Loucy (cell line): ENCODE results near the gene TECTB.

Source experiments
- H2AFZ ChIP-seq: fragments of 200-600 bp; sonication (generic); 2 replicates; pipeline ENCODE4 v1.6.0; 2016; ENCODE audit warnings: antibody characterized with exemption, mild to moderate bottlenecking, low read length, moderate library complexity
- H3F3A ChIP-seq: fragments of 200-600 bp; 2 replicates; pipeline ENCODE4 v1.6.0; 2016; ENCODE audit warnings: antibody characterized with exemption, low read depth, mild to moderate bottlenecking
- H3K27me3 ChIP-seq: fragments of 200-600 bp; sonication (generic); 2 replicates; pipeline ENCODE4 v1.6.1; 2014; ENCODE audit warnings: low read length, mild to moderate bottlenecking; ENCODE audit not compliant: insufficient read depth, poor library complexity, severe bottlenecking
- H3K36me3 ChIP-seq: fragments of 200-600 bp; sonication (generic); 2 replicates; pipeline ENCODE4 v1.6.1; 2016; ENCODE audit warnings: low read length; ENCODE audit not compliant: insufficient read depth
- H3K4me1 ChIP-seq: fragments of 200-600 bp; sonication (generic); 2 replicates; pipeline ENCODE4 v1.5.1; 2014; ENCODE audit warnings: low read length, mild to moderate bottlenecking; ENCODE audit not compliant: insufficient read depth, poor library complexity, severe bottlenecking
- H3K4me2 ChIP-seq: fragments of 200-600 bp; sonication (generic); 2 replicates; pipeline ENCODE4 v1.6.0; 2014; ENCODE audit warnings: antibody characterized with exemption, low read length, low read depth, mild to moderate bottlenecking; ENCODE audit not compliant: poor library complexity, severe bottlenecking
- H3K4me3 ChIP-seq: fragments of 200-600 bp; sonication (generic); 2 replicates; pipeline ENCODE4 v1.5.1; 2014; ENCODE audit warnings: low read length, mild to moderate bottlenecking, mixed read lengths; ENCODE audit not compliant: poor library complexity, severe bottlenecking
- H3K79me2 ChIP-seq: fragments of 200-600 bp; sonication (generic); 2 replicates; pipeline ENCODE4 v1.6.1; 2014; ENCODE audit warnings: low read length; ENCODE audit not compliant: insufficient read depth
- H3K9ac ChIP-seq: fragments of 200-600 bp; sonication (generic); 2 replicates; pipeline ENCODE4 v1.6.0; 2014; ENCODE audit warnings: mild to moderate bottlenecking, low read depth, low read length, moderate library complexity; ENCODE audit not compliant: poor library complexity, severe bottlenecking
- H3K9me2 ChIP-seq: fragments of 200-600 bp; sonication (generic); replicated peaks from 2 replicates; pipeline ENCODE4 v1.6.1; 2016; ENCODE audit warnings: low read depth, low read length, mixed read lengths
- H3K9me3 ChIP-seq: fragments of 200-600 bp; sonication (generic); 2 replicates; pipeline ENCODE4 v1.6.1; 2014; ENCODE audit warnings: mild to moderate bottlenecking, antibody characterized with exemption, low read length, low read depth; ENCODE audit not compliant: insufficient read depth
- H4K20me1 ChIP-seq: fragments of 200-600 bp; sonication (generic); 2 replicates; pipeline ENCODE4 v1.6.0; 2014; ENCODE audit warnings: antibody characterized with exemption, low read length, mild to moderate bottlenecking; ENCODE audit not compliant: insufficient read depth, poor library complexity, severe bottlenecking
- EZH2phosphoT487 ChIP-seq: fragments of 200-600 bp; IDR thresholded peaks from 2 replicates; pipeline ENCODE4 v1.6.1; 2018; ENCODE audit warnings: antibody characterized with exemption, mild to moderate bottlenecking, moderate library complexity, borderline replicate concordance
- TF ChIP-seq, protein P1 (sequence below): fragments of 200-600 bp; sonication (generic); conservative IDR thresholded peaks from 2 replicates; pipeline ENCODE4 v1.5.1; 2014; ENCODE audit warnings: mild to moderate bottlenecking, antibody characterized with exemption, low read length

Gene TECTB

DNA sequence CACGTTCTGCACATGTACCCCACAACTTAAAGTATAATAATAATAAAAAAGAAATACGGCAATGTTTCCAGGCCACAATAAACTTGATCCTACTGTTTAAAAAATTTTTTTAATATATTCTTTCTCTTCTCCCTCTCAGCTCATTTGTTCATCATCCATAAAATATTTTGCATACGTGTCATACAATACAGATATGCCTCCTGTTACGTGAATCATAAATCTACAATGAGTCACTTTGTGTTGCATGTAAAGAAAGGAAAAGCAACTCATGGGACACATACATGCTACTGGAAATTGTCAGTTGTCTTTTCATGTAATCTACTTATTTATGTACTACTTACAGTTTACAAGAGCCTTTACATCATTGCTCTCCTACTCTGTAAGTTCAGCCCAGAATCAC lies 1.1 kb upstream of the TECTB start:
- no peaks in the 10 kb centered on the region for H3K27me3 ChIP-seq
- H3K4me1 ChIP-seq = no peaks in the 10 kb centered on the region
- TF ChIP-seq, protein P1, sequence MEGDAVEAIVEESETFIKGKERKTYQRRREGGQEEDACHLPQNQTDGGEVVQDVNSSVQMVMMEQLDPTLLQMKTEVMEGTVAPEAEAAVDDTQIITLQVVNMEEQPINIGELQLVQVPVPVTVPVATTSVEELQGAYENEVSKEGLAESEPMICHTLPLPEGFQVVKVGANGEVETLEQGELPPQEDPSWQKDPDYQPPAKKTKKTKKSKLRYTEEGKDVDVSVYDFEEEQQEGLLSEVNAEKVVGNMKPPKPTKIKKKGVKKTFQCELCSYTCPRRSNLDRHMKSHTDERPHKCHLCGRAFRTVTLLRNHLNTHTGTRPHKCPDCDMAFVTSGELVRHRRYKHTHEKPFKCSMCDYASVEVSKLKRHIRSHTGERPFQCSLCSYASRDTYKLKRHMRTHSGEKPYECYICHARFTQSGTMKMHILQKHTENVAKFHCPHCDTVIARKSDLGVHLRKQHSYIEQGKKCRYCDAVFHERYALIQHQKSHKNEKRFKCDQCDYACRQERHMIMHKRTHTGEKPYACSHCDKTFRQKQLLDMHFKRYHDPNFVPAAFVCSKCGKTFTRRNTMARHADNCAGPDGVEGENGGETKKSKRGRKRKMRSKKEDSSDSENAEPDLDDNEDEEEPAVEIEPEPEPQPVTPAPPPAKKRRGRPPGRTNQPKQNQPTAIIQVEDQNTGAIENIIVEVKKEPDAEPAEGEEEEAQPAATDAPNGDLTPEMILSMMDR = no peak
- no peak for TF ChIP-seq EZH2phosphoT487
- no peak overlapping the region for H3K4me2 ChIP-seq
- no peak overlapping the region for H3K4me3 ChIP-seq
- no peak overlapping the region for H3K9ac ChIP-seq
- no peaks in the 10 kb centered on the region for H3K9me2 ChIP-seq
- no peaks in the 10 kb centered on the region for H3K79me2 ChIP-seq
- no peaks in the 10 kb centered on the region for H3K9me3 ChIP-seq
- H4K20me1 ChIP-seq = no peaks in the 10 kb centered on the region
- H3K36me3 ChIP-seq = no peaks in the 10 kb centered on the region
- no peak overlapping the region for H2AFZ ChIP-seq
- H3F3A ChIP-seq = no peaks in the 10 kb centered on the region

DNA sequence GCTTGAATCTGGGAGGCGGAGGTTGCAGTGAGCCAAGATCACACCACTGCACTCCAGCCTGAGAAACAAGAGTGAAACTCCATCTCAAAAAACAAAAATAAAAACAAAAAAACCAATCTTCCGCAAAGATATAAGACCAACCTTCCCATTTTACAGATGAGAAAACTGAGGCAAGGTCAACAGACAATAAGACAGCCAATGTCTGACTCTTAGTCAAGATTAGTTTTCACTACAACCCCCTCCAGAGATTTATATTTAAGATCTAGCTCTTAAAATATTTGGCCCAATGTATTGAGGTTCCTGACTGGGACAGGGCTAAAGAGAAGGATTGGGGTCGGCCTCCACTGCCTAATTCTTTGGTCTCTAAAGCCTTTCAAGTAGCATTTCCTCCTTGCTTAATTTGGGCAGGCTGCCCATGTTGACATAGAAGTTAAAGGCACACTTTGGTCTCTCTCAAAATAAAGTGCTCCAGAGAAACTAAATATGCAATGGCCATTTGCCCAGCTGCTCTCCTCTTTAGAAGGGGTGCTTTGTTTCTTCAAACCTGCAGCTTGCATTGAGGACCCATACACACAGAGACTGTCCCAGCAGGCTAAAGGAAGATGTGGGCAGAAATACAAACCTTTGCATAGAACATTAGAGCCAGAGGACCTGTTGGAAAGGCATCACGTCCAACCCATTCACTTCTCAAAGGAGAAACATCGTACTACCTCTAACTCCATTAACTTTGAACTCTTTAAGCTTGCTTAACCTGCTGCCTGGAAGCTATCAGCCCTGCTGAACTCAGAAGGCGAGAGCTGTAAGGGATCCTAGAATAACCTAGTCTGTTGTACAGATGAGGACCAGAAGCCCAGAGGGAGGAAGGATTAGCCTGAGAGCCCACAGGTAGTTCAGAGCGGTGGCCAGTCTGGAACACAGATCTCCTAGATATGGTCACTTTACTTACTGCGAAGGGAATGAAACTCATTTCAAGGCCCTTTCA lies 3.9 kb downstream of the TECTB start:
- H3K4me3 ChIP-seq = no peak overlapping the region
- no peaks in the 10 kb centered on the region for H3K9me3 ChIP-seq
- no peaks in the 10 kb centered on the region for H3K36me3 ChIP-seq
- H3K9me2 ChIP-seq = no peaks in the 10 kb centered on the region
- no peak for TF ChIP-seq EZH2phosphoT487
- TF ChIP-seq, protein P1 = no peak
- no peaks in the 10 kb centered on the region for H3K4me1 ChIP-seq
- no peaks in the 10 kb centered on the region for H4K20me1 ChIP-seq
- no peak overlapping the region for H3K9ac ChIP-seq
- no peaks in the 10 kb centered on the region for H3F3A ChIP-seq
- no peaks in the 10 kb centered on the region for H3K79me2 ChIP-seq
- H2AFZ ChIP-seq = no peak overlapping the region
- no peaks in the 10 kb centered on the region for H3K27me3 ChIP-seq
- H3K4me2 ChIP-seq = no peak overlapping the region

- Histone ChIP-seq H3K36me3 (no peaks in the 10 kb centered on the region), H3K9ac (no peak overlapping the region), H4K20me1 (no peaks in the 10 kb centered on the region), H3F3A (no peaks in the 10 kb centered on the region), H3K4me3 (no peak overlapping the region), H3K79me2 (no peaks in the 10 kb centered on the region), H3K4me2 (no peak overlapping the region), H3K4me1 (no peaks in the 10 kb centered on the region), H3K9me2 (no peaks in the 10 kb centered on the region), H3K9me3 (no peaks in the 10 kb centered on the region), H3K27me3 (no peaks in the 10 kb centered on the region), H2AFZ (no peak overlapping the region)
- no peak for TF ChIP-seq EZH2phosphoT487
- TF ChIP-seq, protein P1 = no peak
Observed at GRCh38 chr10:112287844-112288243, 4.6 kb downstream of the TECTB start.
